Raji (cell line): ENCODE results near the gene KCND2.

Source experiments
- POLR2A ChIP-seq: IDR thresholded peaks from 2 replicates; pipeline ENCODE4 v1.6.1; 2011; ENCODE audit warnings: low read depth, low read length, control low read depth; ENCODE audit not compliant: insufficient read depth

Gene KCND2

DNA sequence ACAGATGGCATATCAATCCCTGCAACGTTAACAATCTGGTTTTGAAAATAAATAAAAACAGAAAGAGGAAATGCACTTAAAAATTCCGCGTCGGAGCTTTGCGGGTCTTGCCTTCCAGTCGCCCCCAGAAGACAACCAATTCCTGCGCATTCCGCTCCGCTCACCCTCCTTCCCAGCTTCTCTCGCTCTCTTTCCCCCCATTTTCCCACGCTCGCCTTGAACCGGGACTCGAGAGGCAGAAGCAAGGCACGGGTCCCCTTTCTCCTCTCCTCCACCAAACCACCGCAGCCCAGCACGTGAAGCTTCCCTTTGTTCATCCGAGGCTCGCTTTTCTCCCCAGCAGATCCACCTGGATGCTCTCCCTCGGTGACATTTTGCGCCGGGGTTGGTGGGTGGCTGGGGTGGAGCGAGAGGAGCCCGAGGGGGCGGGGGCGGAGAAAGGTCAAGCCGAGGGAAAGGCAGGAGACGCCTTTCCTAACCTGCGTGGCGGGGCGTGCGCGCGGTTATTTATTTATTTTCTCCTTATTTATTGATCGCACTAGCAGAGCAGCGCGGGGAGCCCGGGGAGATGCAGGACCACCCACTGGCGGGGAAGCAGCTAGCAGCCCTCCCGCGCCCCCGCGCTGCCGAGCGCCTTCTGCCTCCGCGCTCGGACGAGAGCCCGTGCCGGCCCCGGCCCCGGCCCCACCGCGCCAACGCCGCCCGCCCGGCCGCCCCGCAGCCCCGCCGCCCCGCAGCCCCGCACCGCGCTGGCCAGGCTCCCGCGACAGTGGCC is at the start of gene KCND2:
Gene KCND2 (plus strand): TSS at position 475 of the 775 bp plus-strand sequence.
- TF ChIP-seq POLR2A = no peak

DNA sequence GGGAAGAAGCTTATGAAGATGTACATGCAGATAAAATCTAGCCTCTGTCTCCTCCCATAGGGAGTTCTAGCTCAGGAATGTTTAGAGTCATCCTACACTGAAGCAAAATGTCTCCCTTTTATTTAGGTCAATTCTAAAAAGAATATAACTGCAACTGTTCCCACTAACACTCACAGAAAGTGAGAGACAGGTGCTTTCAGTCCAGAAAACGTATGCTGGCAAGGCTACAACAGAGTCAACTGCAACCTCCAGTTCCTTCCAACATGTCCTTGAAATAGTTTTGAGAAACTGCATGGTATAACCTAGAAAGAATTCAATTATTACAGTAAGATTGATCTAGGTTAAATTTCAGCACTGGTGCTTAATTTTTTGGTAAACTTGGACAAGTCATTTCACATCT is 46.8 kb upstream of the KCND2 start:
- no peak for TF ChIP-seq POLR2A

DNA sequence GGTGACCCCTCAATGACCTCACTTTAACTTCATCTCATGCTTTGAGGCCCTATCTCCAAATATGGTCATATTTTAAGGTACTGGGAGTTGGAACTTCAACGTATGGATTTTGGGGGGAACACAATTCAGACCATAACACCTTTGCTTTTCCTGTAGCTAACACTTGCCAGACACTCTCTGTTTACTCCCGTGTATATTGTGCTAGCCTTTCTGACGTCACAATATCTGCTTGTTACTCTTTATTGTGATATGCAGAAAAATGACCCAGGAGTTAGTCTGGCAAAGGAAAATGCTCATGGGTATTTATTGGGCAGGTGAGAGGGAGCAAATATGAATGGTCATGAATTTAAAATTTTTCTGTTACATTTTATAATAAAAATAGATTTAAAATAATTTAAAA is 45.7 kb upstream of the KCND2 start:
- no peak for TF ChIP-seq POLR2A

DNA sequence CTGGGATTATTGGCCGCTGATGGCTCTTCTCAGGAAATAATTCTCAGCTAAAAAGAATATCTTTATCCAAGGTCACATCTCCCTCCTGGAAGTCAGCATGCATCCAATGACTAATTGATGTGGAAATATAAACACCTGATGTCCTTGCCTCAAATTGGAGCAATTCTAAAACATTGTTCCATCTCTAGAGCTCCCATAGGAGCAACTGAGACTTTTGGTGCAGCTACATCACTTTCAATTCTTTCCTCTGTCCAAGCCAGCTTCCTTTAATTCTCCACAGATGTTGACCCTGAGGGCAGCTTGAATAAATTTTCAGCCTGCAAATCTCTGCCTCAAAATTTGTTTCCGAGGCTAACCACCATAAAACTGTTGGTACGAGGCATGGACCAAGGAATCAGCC is 43.9 kb upstream of the KCND2 start:
- TF ChIP-seq POLR2A = no peak

DNA sequence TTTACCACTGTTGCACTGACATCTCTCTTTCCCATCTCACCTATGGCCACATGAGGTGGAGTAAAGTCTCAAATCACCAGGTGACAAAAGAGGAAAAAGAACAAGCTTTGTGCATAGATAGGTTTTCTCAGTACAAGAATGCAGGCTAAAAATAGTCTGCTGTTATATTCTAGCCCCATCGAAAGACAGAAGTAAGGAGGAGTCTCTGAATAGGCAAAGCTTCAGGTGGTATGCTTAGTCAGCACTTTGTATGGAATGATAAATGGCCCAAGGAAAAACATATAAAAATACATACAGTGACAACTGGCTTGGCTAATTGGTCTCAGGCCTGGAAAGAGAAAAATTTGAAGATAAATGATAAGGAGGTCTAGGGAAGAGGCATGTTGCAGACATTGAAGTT is 39.6 kb upstream of the KCND2 start:
- TF ChIP-seq POLR2A = no peak

DNA sequence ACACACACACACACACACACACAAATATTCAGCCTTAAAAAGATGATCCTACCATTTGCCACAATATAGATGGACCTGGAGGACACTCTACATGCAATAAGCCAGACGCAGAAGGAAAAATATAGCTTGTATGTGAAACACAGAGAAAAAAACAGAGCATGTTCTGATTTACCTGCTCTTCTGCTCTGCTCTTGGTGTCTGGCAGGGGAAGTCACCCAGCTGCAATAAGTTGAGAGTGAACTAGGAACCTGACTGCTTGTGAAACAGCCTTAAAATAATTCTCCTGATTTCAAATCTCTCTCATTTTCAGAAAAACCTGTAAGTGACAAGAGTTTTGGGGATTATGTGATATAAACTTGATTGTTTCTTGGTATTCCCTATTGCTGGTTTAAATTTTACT is 31.0 kb upstream of the KCND2 start:
- TF ChIP-seq POLR2A = no peak

DNA sequence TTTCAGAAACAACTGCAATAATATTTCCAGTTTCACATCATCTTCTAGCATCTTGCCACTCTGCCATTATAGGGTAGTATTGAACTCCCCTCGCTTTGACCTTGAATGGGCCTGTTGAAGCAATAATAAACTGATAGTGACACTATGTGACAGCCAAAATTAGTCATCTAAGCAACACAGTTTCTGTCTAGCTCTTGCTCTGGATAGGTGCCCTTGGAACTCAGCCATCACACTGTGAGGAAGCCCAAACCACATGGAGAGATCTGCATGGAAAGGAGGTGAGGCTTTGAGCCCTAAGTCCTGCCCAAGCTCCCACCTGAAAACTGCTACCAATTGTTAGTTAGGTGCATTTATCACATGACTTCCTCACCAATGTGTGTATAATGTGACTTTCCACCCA is 18.1 kb upstream of the KCND2 start:
- no peak for TF ChIP-seq POLR2A

DNA sequence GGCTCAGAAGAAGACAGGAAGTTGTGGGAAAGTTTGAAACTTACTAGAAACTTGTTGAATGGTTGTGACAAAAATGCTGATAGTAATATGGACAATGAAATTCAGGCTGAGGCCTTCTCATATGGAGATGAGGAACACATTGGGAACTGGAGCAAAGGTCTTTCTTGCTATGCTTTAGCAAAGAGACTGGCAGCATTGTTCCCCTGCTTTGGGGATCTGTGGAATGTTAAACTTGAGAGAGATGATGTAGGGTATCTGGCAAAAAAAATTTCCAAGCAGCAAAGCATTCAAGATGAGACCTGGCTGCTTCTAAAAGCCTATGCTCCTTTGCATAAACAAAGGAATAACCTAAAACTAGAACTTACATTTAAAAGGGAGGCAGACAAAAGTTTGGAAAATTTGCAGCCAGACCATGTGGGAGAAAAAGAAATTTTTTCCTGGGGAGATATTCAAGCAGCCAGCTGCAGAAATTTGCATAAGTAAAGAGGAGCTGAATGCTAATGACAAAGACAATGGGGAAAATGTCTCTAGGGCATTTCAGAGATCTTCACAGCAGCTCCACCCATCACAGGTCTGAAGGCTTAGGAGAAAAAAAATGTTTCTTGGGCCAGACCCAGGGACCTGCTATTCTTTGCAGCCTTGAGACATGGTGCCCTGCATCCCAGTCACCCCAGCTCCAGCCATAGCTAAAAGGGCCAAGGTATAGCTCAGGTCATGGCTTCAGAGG is 16.5 kb upstream of the KCND2 start:
- TF ChIP-seq POLR2A = no peak

DNA sequence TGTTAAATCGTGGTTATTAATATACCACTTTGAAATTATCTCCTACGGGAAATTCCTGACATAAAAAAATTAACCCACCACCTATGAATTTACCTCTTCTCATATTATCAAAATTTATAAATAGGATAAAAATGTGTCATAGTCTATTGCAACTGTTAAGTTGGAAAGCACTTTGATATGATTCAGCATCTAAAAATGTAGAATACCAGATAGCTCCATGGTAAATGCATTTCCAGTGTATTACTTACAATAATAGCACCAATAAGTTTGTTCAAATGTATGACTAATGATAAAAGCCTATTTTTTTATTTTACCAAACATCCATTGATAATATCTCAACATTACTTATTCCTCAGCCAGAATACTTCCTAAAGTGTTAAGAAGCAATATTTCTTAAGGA is 13.6 kb upstream of the KCND2 start:
- TF ChIP-seq POLR2A = no peak

DNA sequence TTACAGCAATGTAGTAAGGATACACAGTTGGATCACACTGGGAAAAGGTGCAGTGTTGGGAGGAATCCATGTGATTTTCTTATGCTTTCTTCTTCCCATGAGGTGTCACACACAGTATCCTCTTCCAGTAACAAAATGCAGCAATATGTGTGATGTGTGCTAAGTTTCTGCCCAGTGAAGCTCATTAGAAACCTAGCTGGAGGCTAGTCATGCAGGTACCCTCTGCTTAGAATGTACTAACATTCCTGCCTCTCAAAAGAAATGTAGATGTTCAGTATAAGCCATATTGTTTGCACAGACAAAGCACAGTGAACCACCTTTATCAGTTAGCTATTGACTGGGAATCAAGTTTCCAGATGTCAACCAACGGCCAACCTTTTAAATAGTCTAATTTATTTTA is 12.9 kb upstream of the KCND2 start:
- no peak for TF ChIP-seq POLR2A

DNA sequence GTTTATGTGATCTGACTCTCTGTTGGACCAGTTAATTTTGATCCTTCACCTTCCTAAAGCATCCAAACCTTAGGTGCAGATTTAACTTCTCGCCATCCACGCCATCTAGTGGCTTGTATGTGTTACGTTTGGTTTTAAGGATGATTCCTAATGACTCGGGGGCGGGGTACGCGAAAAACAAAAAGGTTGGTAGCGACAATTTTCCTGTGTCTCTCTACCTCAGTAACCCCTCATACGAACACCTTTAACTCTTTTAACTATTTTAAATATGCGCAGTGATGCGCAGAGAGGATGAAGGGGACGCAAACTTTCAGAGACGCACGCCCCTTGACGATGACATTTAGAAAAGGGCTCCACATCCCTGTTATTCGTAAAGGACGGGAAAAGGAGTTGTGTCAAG is 714 bp upstream of the KCND2 start:
- TF ChIP-seq POLR2A = no peak

DNA sequence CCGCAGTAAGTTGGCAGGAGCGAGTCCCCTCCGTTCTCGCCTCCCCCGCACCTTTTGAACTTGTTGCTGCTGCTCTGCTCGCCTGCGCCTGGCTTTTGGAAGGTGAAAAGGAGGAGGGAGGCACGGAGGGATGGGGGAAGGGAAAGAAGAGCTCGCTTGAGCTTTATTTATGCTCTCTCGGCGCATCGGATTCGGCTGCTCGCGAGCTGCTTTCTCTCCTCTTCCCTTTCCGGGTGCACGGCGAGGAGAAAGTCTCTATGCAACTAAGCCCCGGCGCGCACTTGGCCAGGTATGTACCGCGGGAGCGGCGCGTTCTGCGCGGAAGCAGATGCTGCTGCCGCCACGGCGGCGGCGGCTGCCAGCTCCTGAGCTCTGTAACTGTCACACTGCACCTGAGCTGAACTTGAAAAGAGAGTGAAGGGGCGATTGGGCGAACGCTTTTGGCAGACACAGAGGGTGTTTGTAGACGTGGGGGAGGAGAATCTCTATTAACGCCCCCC is 551 bp downstream of the KCND2 start:
- no peak for TF ChIP-seq POLR2A

DNA sequence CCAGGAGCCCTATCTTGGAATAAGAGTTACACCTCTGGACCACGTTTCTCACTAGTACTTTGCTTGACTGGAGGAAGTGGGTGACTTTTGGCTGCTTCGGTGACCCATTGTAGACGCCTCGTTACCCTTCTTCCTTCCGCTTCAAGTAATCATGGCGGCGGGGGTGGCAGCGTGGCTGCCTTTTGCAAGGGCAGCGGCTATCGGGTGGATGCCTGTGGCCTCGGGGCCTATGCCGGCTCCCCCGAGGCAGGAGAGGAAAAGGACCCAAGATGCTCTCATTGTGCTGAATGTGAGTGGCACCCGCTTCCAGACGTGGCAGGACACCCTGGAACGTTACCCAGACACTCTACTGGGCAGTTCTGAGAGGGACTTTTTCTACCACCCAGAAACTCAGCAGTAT is 1.5 kb downstream of the KCND2 start:
- no peak for TF ChIP-seq POLR2A

DNA sequence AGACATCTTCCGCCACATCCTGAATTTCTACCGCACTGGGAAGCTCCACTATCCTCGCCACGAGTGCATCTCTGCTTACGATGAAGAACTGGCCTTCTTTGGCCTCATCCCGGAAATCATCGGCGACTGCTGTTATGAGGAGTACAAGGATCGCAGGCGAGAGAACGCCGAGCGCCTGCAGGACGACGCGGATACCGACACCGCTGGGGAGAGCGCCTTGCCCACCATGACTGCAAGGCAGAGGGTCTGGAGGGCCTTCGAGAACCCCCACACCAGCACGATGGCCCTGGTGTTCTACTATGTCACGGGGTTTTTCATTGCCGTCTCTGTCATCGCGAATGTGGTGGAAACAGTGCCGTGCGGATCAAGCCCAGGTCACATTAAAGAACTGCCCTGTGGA is 1.9 kb downstream of the KCND2 start:
- no peak for TF ChIP-seq POLR2A

DNA sequence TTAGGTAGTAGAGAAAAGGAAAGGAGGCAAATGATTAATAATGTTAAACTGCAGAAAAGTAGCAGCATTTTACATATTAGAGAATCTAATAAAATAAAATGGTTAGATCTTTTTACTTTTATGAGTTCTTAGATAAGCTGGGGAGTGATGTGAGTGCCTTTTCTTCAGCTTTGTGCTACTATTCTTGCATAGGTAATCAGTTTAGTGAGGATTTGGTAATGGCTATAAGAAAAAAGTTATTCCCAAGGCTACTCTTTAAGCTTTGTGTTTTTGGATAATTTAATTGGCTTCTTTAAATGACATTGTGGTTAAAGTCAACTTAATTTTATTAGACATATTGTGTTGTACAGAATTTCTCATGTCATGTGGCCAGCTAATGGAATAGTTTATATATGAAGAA is 3.7 kb downstream of the KCND2 start:
- no peak for TF ChIP-seq POLR2A

DNA sequence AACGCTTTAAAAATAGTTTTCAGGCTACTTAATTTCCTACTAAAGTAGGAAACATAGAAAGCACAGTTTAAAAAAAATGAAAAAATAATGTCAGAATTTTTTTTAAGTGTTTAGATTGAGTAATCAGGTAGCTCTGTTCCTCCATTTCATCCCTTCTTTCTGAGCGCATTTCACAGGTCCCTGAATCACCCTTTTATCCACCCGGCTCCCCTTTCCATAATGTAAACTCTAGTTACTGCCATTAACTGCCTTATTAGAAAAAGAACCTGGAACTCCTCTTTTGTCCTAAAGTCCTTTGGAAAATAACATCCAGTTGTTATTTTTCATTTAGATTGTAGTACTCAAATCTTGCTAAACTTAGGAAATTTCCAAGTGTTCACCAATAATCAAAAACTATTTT is 5.8 kb downstream of the KCND2 start:
- TF ChIP-seq POLR2A = no peak
